B cell (primary cell): ENCODE measurements around the gene SCN1A. TPM values are rescaled to one million over a fixed set of nuclear protein-coding genes. Genes with fewer than 3 reads are reported as not detected.

ENCODE experiments used
- ATAC-seq: fragments of 200-7000 bp; cut with Tn5 transposase; one replicate; pipeline ENCODE4 v1.10.0; 2021; ENCODE audit warnings: low read depth, mild to moderate bottlenecking, moderate number of reproducible peaks, moderate library complexity
- CTCF ChIA-PET: fragments of 350-600 bp; sonication (Branson Sonifier 250); formaldehyde crosslinking; loops from one replicate; lab custom pipeline; 2021; ENCODE audit warnings: antibody characterized with exemption, inconsistent platforms; lab: Charles Lee
- POLR2A ChIA-PET: fragments of 350-600 bp; sonication (Branson Sonifier 250); formaldehyde crosslinking; loops from one replicate; lab custom pipeline; 2021; ENCODE audit warnings: antibody characterized with exemption; lab: Charles Lee
- DNase-seq: peaks from one replicate; pipeline ENCODE4 v3.0.0; 2013
- H2AFZ ChIP-seq: 2 replicates; pipeline ENCODE4 v1.6.1; 2012; ENCODE audit warnings: mild to moderate bottlenecking, low read depth, low read length; ENCODE audit not compliant: insufficient read depth, poor library complexity, severe bottlenecking
- H3K27ac ChIP-seq, 2 donors: 1 replicate in 1 of 2; 2 replicates in 1 of 2; pipeline ENCODE4 v1.5.1; 2012 to 2013; ENCODE audit warnings: low read length in 2 of 2, mild to moderate bottlenecking in 2 of 2, moderate library complexity in 1 of 2
- H3K27me3 ChIP-seq, 4 experiments: fragments of 200-600 bp in 1 of 4; sonication (generic) in 1 of 4; replicated peaks in 1 of 4; 1 replicate in 2 of 4; 2 replicates in 2 of 4; pipeline versions ENCODE4 v1.6.1 to v1.7.0; 2013 to 2016; ENCODE audit warnings: low read length in 3 of 4, mild to moderate bottlenecking in 2 of 4, mixed read lengths in 1 of 4, moderate library complexity in 1 of 4; ENCODE audit not compliant: insufficient read depth in 4 of 4, control insufficient read depth in 3 of 4; ENCODE audit errors: control extremely low read depth in 1 of 4
- H3K36me3 ChIP-seq, 2 experiments: replicated peaks in 1 of 2; 1 replicate in 1 of 2; 2 replicates in 1 of 2; pipeline versions ENCODE4 v1.6.1 to v1.7.1; 2013; ENCODE audit warnings: low read length in 1 of 2; ENCODE audit not compliant: insufficient read depth in 2 of 2, control insufficient read depth in 1 of 2; ENCODE audit errors: control extremely low read depth in 1 of 2, extremely low read depth in 1 of 2
- H3K4me1 ChIP-seq, 2 donors: fragments of 200-600 bp in 1 of 2; sonication (generic) in 1 of 2; 1 replicate in 1 of 2; 2 replicates in 1 of 2; pipeline versions ENCODE4 v1.5.1 to v1.6.1; 2013 to 2017; ENCODE audit warnings: low read length in 2 of 2; ENCODE audit not compliant: control insufficient read depth in 2 of 2, insufficient read depth in 2 of 2
- H3K4me2 ChIP-seq: replicated peaks from 2 replicates; pipeline ENCODE3; 2012; ENCODE audit warnings: mild to moderate bottlenecking, low read depth, low read length; ENCODE audit not compliant: poor library complexity, severe bottlenecking
- H3K4me3 ChIP-seq, 5 experiments: fragments of 200-600 bp in 1 of 5; sonication (generic) in 1 of 5; 1 replicate in 3 of 5; 2 replicates in 2 of 5; pipeline versions ENCODE4 v1.5.1 to v1.7.0; 2011 to 2016; ENCODE audit warnings: low read length in 4 of 5, mild to moderate bottlenecking in 4 of 5, low read depth in 2 of 5, control low read depth in 1 of 5, moderate library complexity in 1 of 5; ENCODE audit not compliant: insufficient read depth in 1 of 5; ENCODE audit errors: control extremely low read depth in 1 of 5, extremely low read depth in 1 of 5
- H3K79me2 ChIP-seq: fragments of 200-600 bp; sonication (generic); one replicate; pipeline ENCODE4 v1.6.0; 2016; ENCODE audit warnings: low read length; ENCODE audit not compliant: control insufficient read depth, insufficient read depth
- H3K9ac ChIP-seq: fragments of 200-600 bp; sonication (generic); 2 replicates; pipeline ENCODE4 v1.6.1; 2017; ENCODE audit warnings: mild to moderate bottlenecking, low read length, moderate library complexity
- H3K9me3 ChIP-seq, 3 donors: one replicate each; pipeline versions ENCODE4 v1.6.1 to v1.7.1; 2013; ENCODE audit warnings: low read length in 2 of 3; ENCODE audit not compliant: control insufficient read depth in 2 of 3, insufficient read depth in 1 of 3; ENCODE audit errors: control extremely low read depth in 1 of 3
- H4K20me1 ChIP-seq: 2 replicates; pipeline ENCODE4 v1.6.0; 2012; ENCODE audit warnings: mild to moderate bottlenecking, low read length; ENCODE audit not compliant: insufficient read depth, control insufficient read depth, poor library complexity, severe bottlenecking
- H3K27ac Mint-ChIP-seq: one replicate; pipeline ENCODE4 v1.8.0; 2021; ENCODE audit warnings: mixed read lengths
- H3K27me3 Mint-ChIP-seq: one replicate; pipeline ENCODE4 v1.8.0; 2021; ENCODE audit warnings: mixed read lengths
- H3K4me1 Mint-ChIP-seq: one replicate; pipeline ENCODE4 v1.8.0; 2021; ENCODE audit warnings: mixed read lengths
- H3K4me3 Mint-ChIP-seq: one replicate; pipeline ENCODE4 v1.8.0; 2021; ENCODE audit warnings: mixed read lengths
- H3K9me3 Mint-ChIP-seq: one replicate; pipeline ENCODE4 v1.8.0; 2022; ENCODE audit warnings: mixed read lengths; ENCODE audit not compliant: insufficient read depth
- CTCF ChIP-seq: fragments of 200-600 bp; IDR thresholded peaks from one replicate; pipeline ENCODE4 v1.8.0; 2022; ENCODE audit warnings: antibody characterized with exemption, mild to moderate bottlenecking
- EZH2 ChIP-seq: IDR thresholded peaks from 2 replicates; pipeline ENCODE4 v1.6.1; 2012; ENCODE audit warnings: borderline replicate concordance, low read depth, mild to moderate bottlenecking, moderate library complexity, low read length; ENCODE audit not compliant: insufficient read depth, poor library complexity, severe bottlenecking
- WGBS: methylation state at CpG from one replicate; pipeline ENCODE4 v1.1.5; 2013; ENCODE audit warnings: missing lambda C conversion rate; ENCODE audit not compliant: insufficient coverage; 5-methylcytosine and 5-hydroxymethylcytosine counted together
- intact Hi-C: fragments of 100-400 bp; cut with micrococcal nuclease; formaldehyde crosslinking; loops from one replicate; pipeline ENCODE4 v1.10.0; 2022
- polyA plus RNA-seq: library from polyadenylated mRNA; depleted of rRNA; stranded (reverse); fragments of >200 nt; gene quantifications from 2 replicates; pipeline ENCODE4 v1.2.3, GENCODE V29; 2012
- total RNA-seq, 2 donors: library from RNA; stranded (reverse); fragments of 120-200 nt in 1 of 2; gene quantifications; 1 replicate in 1 of 2; 2 replicates in 1 of 2; pipeline versions ENCODE4 v1.2.3 to v1.2.4, GENCODE V29; 2013 to 2022

The SCN1A gene
- total and polyA plus RNA-seq, 2 donors (not counting 1 experiment from before 2014, with no cell fraction given): not detected

GRCh38 chr2:166125557-166125956, 2.3 kb downstream of the SCN1A start:
- ATAC-seq (no peak), DNase-seq (no peak)
- WGBS: no CpG with 5 or more reads among the region's 2 CpGs
- Mint-ChIP-seq H3K4me3 (no peak overlapping the region), H3K9me3 (no peaks in the 10 kb centered on the region), H3K27me3 (peaks cover 23% of the 10 kb centered on the region), H3K4me1 (peaks cover 2% of the 10 kb centered on the region), H3K27ac (no peak overlapping the region)
- ChIA-PET POLR2A (no interaction called here), CTCF (interaction anchor here (1.1 kb wide), 1 partner anchor 9 kb away, joined by 4 read pairs; no protein-coding TSS in a partner anchor)
- intact Hi-C loops: no loop called here
- no peaks in the 10 kb centered on the region for H3K36me3 ChIP-seq
- no peaks in the 10 kb centered on the region for H4K20me1 ChIP-seq
- H3K4me3 ChIP-seq: no peak overlapping the region
- no peaks in the 10 kb centered on the region for H3K79me2 ChIP-seq
- no peaks in the 10 kb centered on the region for H3K4me1 ChIP-seq
- H3K9ac ChIP-seq: no peak overlapping the region
- TF ChIP-seq EZH2 (no peak), CTCF (no peak)
- no peak overlapping the region for H3K4me2 ChIP-seq
- no peaks in the 10 kb centered on the region for H3K9me3 ChIP-seq
- H2AFZ ChIP-seq: no peak overlapping the region
- no peak overlapping the region for H3K27ac ChIP-seq
- H3K27me3 ChIP-seq: no peaks in the 10 kb centered on the region

GRCh38 chr2:166118180-166118579, 9.6 kb downstream of the SCN1A start:
- Histone ChIP-seq H3K79me2 (no peaks in the 10 kb centered on the region), H3K36me3 (no peaks in the 10 kb centered on the region), H3K4me2 (no peak overlapping the region), H4K20me1 (no peaks in the 10 kb centered on the region), H3K9ac (no peak overlapping the region), H3K27ac (no peak overlapping the region), H2AFZ (no peak overlapping the region), H3K4me3 (no peak overlapping the region), H3K4me1 (no peaks in the 10 kb centered on the region), H3K27me3 (no peaks in the 10 kb centered on the region), H3K9me3 (no peaks in the 10 kb centered on the region)
- no peak overlapping the region for H3K4me3 Mint-ChIP-seq
- ChIA-PET CTCF (interaction anchor here (1.9 kb wide), 1 partner anchor 10 kb away, joined by 7 read pairs; the partner anchor contains the start of gene SCN1A), POLR2A (no interaction called here)
- DNase-seq: no peak
- no peaks in the 10 kb centered on the region for H3K27me3 Mint-ChIP-seq
- no peak for ATAC-seq
- no peak for TF ChIP-seq EZH2
- TF ChIP-seq CTCF: no peak
- no peak overlapping the region for H3K27ac Mint-ChIP-seq
- WGBS: 100% methylated on average over 2 of the region's 4 CpGs
- H3K4me1 Mint-ChIP-seq: no peaks in the 10 kb centered on the region
- H3K9me3 Mint-ChIP-seq: no peaks in the 10 kb centered on the region
- intact Hi-C loops: no loop called here
